Measurements from ENCODE around the gene MAP4K5. TPM values are rescaled to one million over a fixed set of nuclear protein-coding genes. Genes with fewer than 3 reads are reported as not detected.

Gene MAP4K5
- total RNA-seq, 2 donors from 2014 or later = 17.6 to 25.3 TPM

GRCh38 chr14:50423529-50423928 is 108.8 kb downstream of the MAP4K5 start:
- intact Hi-C loops (cut with DNase I) = no loop called here
- DNase-seq (no peak), ATAC-seq (no peak)

GRCh38 chr14:50421499-50421898 is 110.9 kb downstream of the MAP4K5 start:
- intact Hi-C loops (cut with DNase I) = no loop called here
- no peak for DNase-seq
- ATAC-seq = no peak

GRCh38 chr14:50417853-50418252 is 114.5 kb downstream of the MAP4K5 start:
- intact Hi-C loops (cut with DNase I) = no loop called here
- ATAC-seq = peak in 1 of 2 donors; percentile 34
- no peak for DNase-seq

- intact Hi-C loops (cut with DNase I) = no loop called here
- ATAC-seq = no peak
These were observed 121.4 kb downstream of the MAP4K5 start for GRCh38 chr14:50410921-50411320.

GRCh38 chr14:50410071-50410470 is 122.3 kb downstream of the MAP4K5 start:
- DNase-seq = no peak
- intact Hi-C loops (cut with DNase I) = no loop called here
- ATAC-seq = no peak

More at GRCh38 chr14:50410921-50411320, 121.4 kb downstream of the MAP4K5 start:
- no peak for DNase-seq

- ATAC-seq = peak; percentile 41 to 47
- no peak for DNase-seq
- intact Hi-C loops (cut with DNase I) = no loop called here
These were observed 125.1 kb downstream of the MAP4K5 start for GRCh38 chr14:50407111-50407812.

- DNase-seq = no peak
- intact Hi-C loops (cut with DNase I) = no loop called here
- no peak for ATAC-seq
These were observed 128.9 kb downstream of the MAP4K5 start for GRCh38 chr14:50403419-50403818.

GRCh38 chr14:50402965-50403364 is 129.4 kb downstream of the MAP4K5 start:
- ATAC-seq (no peak), DNase-seq (no peak)
- intact Hi-C loops (cut with DNase I) = no loop called here

GRCh38 chr14:50400461-50400860 is 131.9 kb downstream of the MAP4K5 start:
- ATAC-seq (no peak), DNase-seq (no peak)
- intact Hi-C loops (cut with DNase I) = no loop called here

- no peak for ATAC-seq
- DNase-seq = peak; percentile 33
- intact Hi-C loops (cut with DNase I) = no loop called here
These were observed 132.9 kb downstream of the MAP4K5 start for GRCh38 chr14:50399251-50400032.

GRCh38 chr14:50398189-50398580 is 134.2 kb downstream of the MAP4K5 start:
- no peak for ATAC-seq
- no peak for DNase-seq
- intact Hi-C loops (cut with DNase I) = no loop called here

GRCh38 chr14:50397390-50398188 is 134.8 kb downstream of the MAP4K5 start:
- DNase-seq (peak; percentile 45), ATAC-seq (peak; percentile 34 to 39)
- intact Hi-C loops (cut with DNase I) = no loop called here

- ATAC-seq (peak; percentile 94 to 96), DNase-seq (peak; percentile 68)
- intact Hi-C loops (cut with DNase I) = loop anchor here in 1 of 2 donors (1.0 kb wide), 1 partner anchor 76 kb away; no protein-coding TSS in a partner anchor
These were observed 135.6 kb downstream of the MAP4K5 start, which contains the start of gene CDKL1 for GRCh38 chr14:50396631-50397389. Gene CDKL1 (minus strand): TSS chr14:50396881. CDS start chr14:50395868, 1,013 bp downstream.

GRCh38 chr14:50395448-50395847 is 136.9 kb downstream of the MAP4K5 start:
- intact Hi-C loops (cut with DNase I) = no loop called here
- ATAC-seq = no peak
- DNase-seq = peak; percentile 35

- ATAC-seq (no peak), DNase-seq (no peak)
- intact Hi-C loops (cut with DNase I) = no loop called here
These were observed 137.7 kb downstream of the MAP4K5 start for GRCh38 chr14:50394713-50395112.

- ATAC-seq (no peak), DNase-seq (no peak)
- intact Hi-C loops (cut with DNase I) = no loop called here
These were observed 142.5 kb downstream of the MAP4K5 start for GRCh38 chr14:50389668-50390441.

- DNase-seq (no peak), ATAC-seq (peak in 1 of 2 donors; percentile 27)
- intact Hi-C loops (cut with DNase I) = no loop called here
These were observed 144.0 kb downstream of the MAP4K5 start for GRCh38 chr14:50388256-50388931.

GRCh38 chr14:50387548-50387947 is 144.8 kb downstream of the MAP4K5 start:
- ATAC-seq (no peak), DNase-seq (no peak)
- intact Hi-C loops (cut with DNase I) = no loop called here
